NCI-H146 (cell line): ENCODE data around the gene CLBA1.
"Not testable (repeated sequence)": the region's sequence is repeated elsewhere in the genome, so short reads cannot be mapped to it uniquely, and the experiment has no call there.

Experiments
- DNase-seq: peaks from one replicate; lab custom pipeline; 2025; lab: John Stamatoyannopoulos, UW

Gene CLBA1

DNA sequence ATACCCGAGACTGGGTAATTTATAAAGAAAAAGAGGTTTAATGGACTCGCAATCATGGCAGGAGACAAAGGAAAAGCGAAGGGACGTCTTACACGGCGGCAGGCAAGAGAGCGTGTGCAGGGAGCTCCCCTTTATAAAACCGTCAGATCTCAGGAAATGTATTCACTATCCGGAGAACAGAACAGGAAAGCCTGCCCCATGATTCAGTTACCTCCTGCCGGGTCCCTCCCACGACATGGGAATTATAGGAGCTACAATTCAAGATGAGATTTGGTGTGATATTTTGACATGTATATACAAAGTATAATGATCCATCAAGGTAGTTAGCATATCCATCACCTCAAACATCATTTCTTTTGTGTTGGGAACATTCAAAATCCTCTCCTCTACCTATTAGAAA lies 37.6 kb downstream of the CLBA1 start:
- no peak for DNase-seq

DNA sequence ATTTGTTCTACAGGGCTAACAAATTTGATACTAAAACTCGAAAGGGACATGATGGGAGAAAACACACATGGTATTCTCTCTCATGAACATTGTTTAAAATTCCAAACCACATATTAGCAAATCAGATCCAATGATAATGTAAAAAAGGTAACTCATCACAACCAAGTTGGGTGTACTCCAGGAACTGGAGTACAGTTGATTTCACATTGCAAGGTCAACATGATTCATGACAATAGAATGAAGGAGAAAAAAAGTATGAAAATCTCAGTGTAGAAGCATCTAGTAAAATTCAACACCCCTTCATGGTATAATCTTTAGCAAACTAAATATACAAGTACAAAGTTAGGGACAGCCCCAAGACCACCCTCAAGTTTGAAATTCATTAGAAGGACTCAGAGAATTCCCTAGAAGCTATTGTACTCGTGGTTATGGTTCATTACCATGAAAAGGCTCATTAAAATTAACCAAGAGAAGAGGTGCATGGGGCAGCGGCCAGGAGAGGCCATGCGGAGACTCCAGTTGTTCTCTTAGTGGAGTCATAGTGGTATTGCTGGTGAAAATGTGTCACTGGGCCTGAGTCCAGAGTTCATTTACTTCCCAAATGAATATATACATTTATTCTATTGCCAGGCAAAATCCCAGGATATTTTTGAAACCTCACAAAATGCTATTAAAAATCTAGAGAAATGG lies 38.3 kb downstream of the CLBA1 start:
- DNase-seq, result no peak

DNA sequence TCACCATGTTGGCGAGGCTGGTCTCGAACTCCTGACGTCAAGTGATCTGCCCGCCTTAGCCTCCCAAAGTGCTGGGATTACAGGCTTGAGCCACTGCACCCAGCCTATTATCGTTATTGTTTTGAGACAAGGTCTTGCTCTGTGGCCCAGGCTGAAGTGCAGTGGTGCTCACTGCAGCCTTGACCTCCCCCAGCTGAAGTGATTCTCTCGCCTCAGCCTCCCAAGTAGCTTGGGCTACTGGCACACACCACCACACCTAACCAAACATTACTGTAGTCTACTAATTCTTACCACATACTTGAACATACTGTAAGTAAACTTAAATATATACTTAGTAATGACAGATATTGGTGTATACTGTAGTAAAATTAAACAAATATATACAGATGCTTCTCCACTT lies 39.8 kb downstream of the CLBA1 start:
- DNase-seq, result no peak

- no peak for DNase-seq
Measured at GRCh38 chr14:105026033-105026785, 40.6 kb downstream of the CLBA1 start.

DNA sequence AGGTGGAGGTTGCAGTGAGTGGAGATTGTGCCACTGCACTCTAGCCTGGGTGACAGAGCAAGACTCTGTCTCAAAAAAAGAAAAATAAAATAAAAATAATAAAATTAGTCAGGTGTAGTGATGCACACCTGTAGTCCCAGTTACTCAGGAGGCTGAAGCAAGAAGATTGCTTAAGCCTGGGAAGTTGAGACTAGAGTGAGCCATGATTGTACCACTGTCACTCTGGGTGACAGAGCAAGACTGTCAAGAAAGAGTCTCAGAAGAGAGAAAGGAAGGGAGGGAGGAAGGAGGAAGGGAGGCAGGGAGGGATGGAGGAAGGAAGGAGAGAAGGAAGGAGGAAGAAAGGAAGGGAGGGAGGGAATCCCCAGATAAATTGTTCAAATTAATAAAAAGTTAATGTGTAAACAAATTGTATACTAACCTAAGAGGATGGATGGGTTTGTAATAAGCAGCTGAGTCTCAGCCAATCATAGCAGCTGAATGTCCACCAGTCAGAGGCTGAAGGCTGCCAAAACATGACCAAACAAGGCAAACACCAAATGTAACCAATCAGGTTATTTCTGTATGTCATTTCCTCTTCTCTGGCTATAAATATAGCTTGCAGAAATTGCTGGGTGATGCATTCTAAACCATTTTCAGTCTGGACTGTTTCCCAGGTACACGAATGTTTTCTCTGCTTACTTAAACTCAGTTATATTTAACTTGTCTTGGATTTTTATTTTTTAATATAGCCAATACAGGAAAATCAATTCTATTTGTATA lies 41.4 kb downstream of the CLBA1 start:
- no peak for DNase-seq

DNA sequence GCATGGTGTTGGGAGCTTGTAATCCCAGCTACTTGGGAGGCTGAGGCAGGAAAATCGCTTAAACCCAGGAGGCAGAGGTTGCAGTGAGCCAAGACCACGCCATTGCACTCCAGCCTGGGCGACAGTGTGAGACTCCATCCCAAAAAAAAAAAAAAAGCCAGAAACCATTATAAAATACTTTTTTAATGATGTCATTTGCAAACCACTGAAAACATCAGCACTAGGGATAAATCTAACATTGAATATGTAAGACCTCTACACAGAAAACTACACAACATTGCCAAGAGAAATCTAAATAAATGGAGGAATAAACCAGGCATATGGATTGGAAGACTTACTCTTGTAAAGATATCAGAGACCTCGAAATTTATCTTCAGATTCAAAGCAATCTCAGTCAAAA lies 42.1 kb downstream of the CLBA1 start:
- DNase-seq, result not testable (repeated sequence)

DNA sequence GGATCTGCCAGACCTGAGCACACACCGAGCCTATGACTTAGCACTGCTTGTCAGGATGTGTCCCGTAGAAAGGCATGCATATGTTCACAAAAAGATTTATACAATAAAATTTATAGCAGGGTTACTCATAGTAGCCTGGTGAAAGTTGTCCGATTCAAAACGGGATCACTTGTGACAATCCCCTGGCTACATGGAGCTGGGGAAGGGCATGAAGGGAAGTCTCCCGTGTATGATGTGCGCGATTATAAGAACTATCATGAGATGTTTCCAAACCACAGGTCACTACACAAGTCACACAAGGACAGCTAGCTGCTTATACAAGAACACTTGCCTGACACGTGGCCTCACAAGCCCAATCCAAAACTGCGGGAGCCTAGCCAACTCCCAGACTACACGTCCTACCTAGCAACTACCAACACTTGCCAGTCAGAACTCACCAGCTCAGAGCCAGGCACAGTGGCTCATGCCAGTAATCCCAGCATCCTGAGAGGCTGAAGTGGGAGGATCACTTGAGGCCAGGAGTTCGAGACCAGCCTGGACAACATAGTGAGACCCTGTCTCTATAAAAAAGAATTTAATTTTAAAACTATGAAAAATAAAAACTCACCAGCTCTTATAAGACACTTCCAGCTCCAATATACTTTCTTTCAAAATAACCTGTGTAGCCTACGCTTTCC lies 42.8 kb downstream of the CLBA1 start:
- no peak for DNase-seq

GRCh38 chr14:105029402-105029801 lies 43.8 kb downstream of the CLBA1 start:
- no peak for DNase-seq

- no peak for DNase-seq
Measured at GRCh38 chr14:105030194-105030593, 44.6 kb downstream of the CLBA1 start.

DNA sequence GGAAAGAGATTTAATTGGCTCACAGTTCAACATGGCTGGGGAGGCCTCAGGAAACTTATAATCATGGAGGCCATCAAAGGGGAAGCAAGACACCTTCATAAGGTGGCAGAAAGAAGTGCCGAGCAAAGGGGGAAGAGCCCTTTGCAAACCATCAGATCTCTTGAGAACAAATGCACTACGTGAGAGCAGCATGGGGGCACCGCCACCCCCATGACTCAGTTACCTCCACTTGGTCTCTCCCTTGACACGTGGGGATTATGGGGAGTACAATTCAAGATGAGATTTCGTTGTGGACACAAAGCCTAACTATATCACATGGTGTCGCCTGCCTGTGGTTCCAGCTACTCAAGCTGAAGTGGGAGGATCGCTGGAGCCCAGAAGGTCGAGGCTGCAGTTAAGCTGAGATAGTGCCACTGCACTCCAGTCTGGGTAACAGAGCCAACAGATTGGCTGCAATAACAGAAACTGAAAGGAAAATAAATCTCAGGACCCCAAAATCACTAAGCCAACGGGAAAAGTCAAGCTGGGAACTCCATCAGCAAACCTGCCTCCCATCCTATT lies 45.3 kb downstream of the CLBA1 start:
- DNase-seq, result no peak

- not testable (repeated sequence) for DNase-seq
Measured at GRCh38 chr14:105032451-105032901, 46.9 kb downstream of the CLBA1 start.

DNA sequence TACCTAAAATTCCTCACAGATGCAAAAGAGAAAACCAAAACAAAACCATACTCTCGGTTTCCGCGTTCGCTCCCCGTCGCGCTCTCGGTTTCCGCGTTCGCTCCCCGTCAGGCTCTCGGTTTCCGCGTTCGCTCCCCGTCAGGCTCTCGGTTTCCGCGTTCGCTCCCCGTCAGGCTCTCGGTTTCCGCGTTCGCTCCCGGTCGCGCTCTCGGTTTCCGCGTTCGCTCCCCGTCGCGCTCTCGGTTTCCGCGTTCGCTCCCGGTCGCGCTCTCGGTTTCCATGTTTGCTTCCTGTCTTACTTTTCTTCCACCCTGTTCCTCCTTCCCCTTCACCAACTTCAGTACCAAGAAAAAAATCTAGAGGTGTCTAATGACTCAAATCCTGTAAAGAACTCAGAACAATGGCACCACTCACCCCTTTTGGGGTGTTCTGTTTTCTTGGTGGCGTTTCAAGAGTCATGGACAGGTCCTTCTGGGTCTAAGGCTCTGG lies 47.9 kb downstream of the CLBA1 start:
- DNase-seq, result not testable (repeated sequence)

GRCh38 chr14:105034315-105035039 lies 48.9 kb downstream of the CLBA1 start:
- DNase-seq, result no peak

- DNase-seq, result not testable (repeated sequence)
Measured at GRCh38 chr14:105035616-105036015, 50.0 kb downstream of the CLBA1 start.

GRCh38 chr14:105039458-105040205 lies 54.0 kb downstream of the CLBA1 start:
- DNase-seq, result no peak

DNA sequence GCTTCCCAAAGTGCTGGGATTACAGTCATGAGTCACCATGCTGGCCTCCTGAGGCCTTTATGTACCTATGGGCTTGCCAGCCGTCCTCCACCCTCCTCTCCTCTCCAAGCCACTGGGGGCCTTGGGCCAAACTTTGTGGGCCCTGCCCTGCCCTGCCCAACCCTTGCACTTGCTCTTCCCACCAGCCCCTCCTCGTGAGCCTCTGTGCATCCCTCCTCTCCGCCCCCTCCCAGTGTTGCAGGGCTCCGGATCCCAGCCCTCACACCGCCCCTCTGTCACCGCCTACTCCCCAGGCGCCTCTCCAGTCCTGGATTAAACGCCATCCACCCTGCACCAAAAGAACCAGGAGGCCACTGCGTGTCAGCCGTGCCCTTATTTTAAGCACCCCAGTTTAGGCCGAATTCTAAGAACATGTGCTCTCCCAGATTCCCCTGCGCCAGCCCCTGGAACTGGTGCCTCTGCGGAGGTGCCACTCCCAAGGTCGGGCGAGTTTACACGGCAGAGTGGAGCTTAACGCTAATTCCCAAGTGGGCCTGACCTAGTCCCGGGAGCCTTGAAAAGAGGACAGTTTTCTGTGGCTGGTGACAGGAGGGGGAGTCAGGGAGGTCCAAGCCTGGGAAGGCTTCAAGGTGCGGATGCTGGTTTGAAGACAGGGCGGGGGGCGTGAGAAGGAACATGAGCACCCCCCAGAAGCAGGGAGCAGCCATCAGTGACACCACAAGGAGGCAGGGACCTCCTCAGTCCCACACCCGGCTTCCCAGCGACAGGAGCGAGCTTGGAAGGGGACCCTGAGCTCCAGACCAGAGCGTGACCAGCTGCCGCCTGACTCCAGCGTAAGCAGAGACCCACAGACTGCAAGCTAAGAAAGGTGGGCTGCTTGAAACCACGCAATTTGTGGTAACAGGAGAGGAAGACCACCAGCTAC lies 56.5 kb downstream of the CLBA1 start:
- no peak for DNase-seq

GRCh38 chr14:105042813-105043212 lies 57.2 kb downstream of the CLBA1 start:
- peak; percentile 58 for DNase-seq

DNA sequence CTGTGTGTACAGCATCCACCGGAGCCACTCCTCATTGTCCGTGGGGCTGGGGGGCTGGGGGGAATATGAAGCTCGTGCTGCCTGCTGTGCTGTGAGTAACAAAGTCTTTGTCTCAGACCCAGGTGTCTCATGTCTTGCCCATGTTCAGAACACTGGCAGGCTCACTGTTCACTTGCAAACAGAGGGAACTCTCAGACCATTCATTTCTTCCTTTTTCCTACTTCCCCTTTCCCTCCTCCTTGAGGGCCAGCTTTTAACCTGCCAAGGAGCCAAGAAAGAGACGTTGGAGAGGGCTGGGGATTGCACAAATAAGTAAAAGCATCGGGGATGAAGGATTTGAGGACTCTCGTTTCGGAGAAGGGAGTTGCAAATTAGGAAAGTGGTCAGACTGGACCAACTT lies 58.1 kb downstream of the CLBA1 start:
- no peak for DNase-seq
